GM10266 (cell line): ENCODE measurements around the gene TAS2R16.

Experiments used
- DNase-seq: peaks from one replicate; pipeline ENCODE4 v3.0.0; 2012; ENCODE audit errors: extremely low spot score
- CTCF ChIP-seq: IDR thresholded peaks from 2 replicates; pipeline ENCODE4 v1.5.1; 2012; ENCODE audit warnings: mild to moderate bottlenecking, low read depth; ENCODE audit not compliant: control insufficient read depth, insufficient read depth; ENCODE audit errors: missing control alignments

The TAS2R16 gene

DNA sequence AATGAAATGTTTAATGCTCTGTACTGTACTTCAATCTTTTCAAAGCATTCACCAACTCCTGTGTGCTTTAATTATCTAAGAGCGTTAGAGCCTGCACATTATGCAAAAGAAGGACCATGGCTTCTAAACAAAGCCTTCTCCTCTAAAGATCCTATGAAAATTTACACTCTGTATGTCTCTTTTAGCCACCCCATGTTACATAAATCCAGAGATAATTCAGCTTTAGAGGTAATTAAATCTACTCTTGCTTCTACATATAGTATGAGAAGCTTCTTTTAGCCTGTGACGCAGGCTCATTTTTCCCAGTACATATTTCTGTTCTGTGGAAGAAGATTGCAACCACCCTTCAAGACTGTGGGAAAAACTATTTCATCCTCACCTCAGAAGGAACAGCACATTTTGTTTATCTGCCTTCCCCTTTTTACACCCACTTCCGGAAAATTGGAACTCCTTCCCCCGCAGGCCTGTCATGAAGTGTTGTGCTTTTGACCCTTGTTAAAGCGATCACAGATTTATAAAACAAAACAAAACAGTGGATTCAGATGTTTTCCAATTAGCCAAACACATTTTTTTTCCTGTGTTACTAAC is 8.1 kb upstream of the TAS2R16 start:
- no peak for DNase-seq
- TF ChIP-seq CTCF: no peak

- DNase-seq: no peak
- TF ChIP-seq CTCF: no peak
These were observed 5.9 kb downstream of the TAS2R16 start for GRCh38 chr7:122989577-122989976.

GRCh38 chr7:122989041-122989440 is 6.5 kb downstream of the TAS2R16 start:
- no peak for DNase-seq

DNA sequence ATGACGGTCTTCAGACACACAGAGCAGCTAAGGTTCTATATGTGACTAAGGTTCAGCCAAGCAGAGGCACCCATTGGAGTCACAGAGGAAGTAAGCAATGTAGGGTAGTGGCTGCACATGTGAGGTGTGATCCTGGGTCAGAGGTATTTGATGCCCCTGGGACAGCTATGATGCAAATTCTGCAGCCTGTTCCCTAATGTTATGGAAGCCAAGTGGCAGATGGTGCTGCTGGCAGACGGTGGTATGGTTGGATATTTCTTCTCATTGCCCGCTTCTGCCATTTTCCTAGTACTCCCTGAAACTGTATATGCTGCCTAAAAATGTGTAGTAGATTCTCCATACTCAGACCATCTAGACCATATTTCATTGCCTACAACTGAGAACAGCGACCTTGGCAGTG is 7.2 kb downstream of the TAS2R16 start:
- no peak for TF ChIP-seq CTCF
- no peak for DNase-seq

More at GRCh38 chr7:122989041-122989440, 6.5 kb downstream of the TAS2R16 start:
- TF ChIP-seq CTCF: no peak

DNA sequence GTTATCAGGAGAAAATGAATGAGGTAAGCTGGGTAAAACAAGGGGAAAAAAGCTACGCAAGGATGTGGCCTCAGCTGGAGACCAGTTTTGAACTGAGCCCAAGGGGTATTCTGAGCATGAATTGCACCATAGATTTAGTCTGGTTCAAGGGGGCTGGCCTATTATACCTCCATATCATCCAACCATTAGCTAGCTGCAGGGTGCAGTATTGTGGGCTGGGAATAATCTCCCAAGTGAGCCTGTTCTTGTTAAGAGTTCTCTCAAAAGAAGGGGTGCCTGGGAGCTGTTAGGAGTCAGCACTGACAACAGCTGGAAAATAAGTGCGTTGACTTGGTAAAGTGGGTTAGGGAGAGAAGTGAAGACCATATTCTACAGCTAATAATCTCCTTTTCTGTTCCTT is 8.0 kb downstream of the TAS2R16 start:
- DNase-seq: no peak
- no peak for TF ChIP-seq CTCF

- no peak for TF ChIP-seq CTCF
- DNase-seq: no peak
These were observed 11.5 kb downstream of the TAS2R16 start for GRCh38 chr7:122984021-122984420.

DNA sequence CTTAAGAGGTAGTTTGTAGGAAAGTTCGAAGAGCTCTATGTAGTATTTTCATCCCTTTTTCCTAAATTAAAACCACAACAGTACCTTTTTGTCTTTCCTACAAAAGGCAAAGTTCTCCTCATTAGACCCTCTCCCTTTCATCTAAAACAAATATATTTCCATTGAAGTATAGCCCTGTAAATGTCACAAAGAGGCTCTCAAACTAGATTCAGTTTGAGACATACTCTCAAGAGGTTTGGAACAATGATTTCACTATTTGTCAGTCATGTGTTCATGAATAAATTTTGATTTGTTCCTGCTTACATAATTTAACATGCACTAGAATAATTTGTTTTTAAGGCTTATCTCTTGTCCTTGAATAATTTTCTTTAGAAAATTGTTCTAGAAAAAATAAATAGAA is 12.2 kb downstream of the TAS2R16 start:
- no peak for TF ChIP-seq CTCF
- DNase-seq: no peak
